Measurements from ENCODE around the gene TRIP12.

DNA sequence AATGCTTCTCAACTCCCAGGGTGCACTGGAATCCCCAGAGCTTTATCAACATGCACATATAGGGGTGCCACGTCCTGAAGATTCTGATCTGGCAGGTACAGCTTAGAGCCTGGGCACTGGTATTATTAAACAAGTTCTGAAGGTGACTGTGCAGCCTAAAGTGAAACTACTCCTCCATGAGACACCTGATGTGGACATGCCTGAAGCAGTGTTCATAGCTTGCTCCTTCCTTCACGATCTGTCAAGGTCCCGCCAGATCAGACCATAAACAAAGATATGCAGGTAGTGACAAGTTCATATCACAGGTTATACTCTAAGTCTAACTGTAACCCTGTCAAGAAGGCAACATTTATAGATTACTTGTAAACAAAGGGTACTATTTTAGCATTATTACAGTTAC is 142.2 kb downstream of the TRIP12 start:
- TF ChIP-seq, protein P1, sequence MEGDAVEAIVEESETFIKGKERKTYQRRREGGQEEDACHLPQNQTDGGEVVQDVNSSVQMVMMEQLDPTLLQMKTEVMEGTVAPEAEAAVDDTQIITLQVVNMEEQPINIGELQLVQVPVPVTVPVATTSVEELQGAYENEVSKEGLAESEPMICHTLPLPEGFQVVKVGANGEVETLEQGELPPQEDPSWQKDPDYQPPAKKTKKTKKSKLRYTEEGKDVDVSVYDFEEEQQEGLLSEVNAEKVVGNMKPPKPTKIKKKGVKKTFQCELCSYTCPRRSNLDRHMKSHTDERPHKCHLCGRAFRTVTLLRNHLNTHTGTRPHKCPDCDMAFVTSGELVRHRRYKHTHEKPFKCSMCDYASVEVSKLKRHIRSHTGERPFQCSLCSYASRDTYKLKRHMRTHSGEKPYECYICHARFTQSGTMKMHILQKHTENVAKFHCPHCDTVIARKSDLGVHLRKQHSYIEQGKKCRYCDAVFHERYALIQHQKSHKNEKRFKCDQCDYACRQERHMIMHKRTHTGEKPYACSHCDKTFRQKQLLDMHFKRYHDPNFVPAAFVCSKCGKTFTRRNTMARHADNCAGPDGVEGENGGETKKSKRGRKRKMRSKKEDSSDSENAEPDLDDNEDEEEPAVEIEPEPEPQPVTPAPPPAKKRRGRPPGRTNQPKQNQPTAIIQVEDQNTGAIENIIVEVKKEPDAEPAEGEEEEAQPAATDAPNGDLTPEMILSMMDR (IDR thresholded peaks at IDR 0.05), result no peak
- no peak for TF ChIP-seq POLR2A (IDR thresholded peaks at IDR 0.05)

Data from prostate gland (tissue), 2 donors.